ENCODE data around the gene R3HDML. TPM values are rescaled to one million over a fixed set of nuclear protein-coding genes. Genes with fewer than 3 reads are reported as not detected.

Gene R3HDML
- total and polyA plus RNA-seq, 2 of the 13 experiments (the other 11 are each of a cell fraction or from before 2014, with no cell fraction given) = not detected

DNA sequence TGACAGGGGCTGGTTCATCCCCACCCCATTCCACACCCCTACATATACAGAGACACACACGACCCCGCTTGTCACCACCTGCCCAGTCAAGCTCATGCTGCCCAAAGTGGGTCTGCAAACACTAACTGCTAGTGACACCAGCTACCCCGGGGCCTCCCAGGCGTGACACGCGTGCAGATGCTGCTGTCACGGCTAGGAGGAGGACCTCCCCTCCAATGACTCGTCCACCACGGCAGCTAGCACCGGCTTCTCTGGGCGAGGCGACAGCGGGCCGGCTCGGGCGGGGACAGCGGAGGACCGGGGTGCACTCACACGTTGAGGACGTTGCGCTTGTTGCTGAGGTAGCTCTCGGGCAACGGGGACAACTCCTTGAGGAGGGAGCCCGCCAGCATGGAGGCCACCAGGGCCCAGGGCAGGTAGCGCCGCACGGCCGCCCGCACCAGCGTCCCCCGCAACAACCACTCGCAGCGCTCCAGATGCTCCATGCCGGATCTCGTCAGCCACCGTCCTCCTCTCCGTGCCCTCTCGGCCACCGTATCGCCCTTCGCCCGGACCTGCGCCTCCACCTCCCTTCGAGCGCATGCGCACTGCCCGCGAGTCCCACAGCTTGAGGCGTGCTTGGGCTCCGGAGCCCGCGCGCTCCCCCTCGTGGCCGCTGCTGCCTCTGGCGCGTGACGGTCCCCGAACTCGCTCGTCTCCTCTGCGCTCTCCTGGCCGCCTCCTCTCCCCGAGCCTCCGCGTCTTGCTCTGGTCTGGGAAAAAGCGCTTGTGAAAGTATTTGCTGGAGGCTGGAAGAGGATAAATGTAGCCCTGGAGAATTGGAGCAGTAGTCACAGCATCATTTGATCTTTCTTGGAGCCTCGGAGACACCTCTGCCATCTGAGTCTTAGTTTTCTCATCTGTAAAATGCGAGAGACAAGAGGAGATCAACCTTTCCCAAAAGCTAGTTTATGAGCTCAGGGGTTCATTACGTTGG is 25.9 kb upstream of the R3HDML start, which contains the start of gene FITM2 (continued):
- TF ChIP-seq, protein P1, sequence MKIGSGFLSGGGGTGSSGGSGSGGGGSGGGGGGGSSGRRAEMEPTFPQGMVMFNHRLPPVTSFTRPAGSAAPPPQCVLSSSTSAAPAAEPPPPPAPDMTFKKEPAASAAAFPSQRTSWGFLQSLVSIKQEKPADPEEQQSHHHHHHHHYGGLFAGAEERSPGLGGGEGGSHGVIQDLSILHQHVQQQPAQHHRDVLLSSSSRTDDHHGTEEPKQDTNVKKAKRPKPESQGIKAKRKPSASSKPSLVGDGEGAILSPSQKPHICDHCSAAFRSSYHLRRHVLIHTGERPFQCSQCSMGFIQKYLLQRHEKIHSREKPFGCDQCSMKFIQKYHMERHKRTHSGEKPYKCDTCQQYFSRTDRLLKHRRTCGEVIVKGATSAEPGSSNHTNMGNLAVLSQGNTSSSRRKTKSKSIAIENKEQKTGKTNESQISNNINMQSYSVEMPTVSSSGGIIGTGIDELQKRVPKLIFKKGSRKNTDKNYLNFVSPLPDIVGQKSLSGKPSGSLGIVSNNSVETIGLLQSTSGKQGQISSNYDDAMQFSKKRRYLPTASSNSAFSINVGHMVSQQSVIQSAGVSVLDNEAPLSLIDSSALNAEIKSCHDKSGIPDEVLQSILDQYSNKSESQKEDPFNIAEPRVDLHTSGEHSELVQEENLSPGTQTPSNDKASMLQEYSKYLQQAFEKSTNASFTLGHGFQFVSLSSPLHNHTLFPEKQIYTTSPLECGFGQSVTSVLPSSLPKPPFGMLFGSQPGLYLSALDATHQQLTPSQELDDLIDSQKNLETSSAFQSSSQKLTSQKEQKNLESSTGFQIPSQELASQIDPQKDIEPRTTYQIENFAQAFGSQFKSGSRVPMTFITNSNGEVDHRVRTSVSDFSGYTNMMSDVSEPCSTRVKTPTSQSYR (CRISPR knock-in tag; IDR thresholded peaks at IDR 0.05; ENCODE audit: borderline replicate concordance) = peak; percentile 62; the same call in 1 of the 2 replicates
- TF ChIP-seq, protein P2, sequence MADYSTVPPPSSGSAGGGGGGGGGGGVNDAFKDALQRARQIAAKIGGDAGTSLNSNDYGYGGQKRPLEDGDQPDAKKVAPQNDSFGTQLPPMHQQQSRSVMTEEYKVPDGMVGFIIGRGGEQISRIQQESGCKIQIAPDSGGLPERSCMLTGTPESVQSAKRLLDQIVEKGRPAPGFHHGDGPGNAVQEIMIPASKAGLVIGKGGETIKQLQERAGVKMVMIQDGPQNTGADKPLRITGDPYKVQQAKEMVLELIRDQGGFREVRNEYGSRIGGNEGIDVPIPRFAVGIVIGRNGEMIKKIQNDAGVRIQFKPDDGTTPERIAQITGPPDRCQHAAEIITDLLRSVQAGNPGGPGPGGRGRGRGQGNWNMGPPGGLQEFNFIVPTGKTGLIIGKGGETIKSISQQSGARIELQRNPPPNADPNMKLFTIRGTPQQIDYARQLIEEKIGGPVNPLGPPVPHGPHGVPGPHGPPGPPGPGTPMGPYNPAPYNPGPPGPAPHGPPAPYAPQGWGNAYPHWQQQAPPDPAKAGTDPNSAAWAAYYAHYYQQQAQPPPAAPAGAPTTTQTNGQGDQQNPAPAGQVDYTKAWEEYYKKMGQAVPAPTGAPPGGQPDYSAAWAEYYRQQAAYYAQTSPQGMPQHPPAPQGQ (CRISPR knock-in tag; IDR thresholded peaks at IDR 0.05; ENCODE audit: borderline replicate concordance) = peak; percentile 22; the same call in 1 of the 2 replicates
- TF ChIP-seq ZNF878 (CRISPR knock-in tag; IDR thresholded peaks at IDR 0.05) (no peak), ZNF205 (CRISPR knock-in tag; IDR thresholded peaks at IDR 0.05) (peak; percentile 81), MXI1 (IDR thresholded peaks at IDR 0.05; ENCODE audit: borderline replicate concordance, low read depth, low read length) (peak; percentile 98; the same call in 2 of the 3 replicates), TBX2 (CRISPR knock-in tag; IDR thresholded peaks at IDR 0.05; ENCODE audit: borderline replicate concordance) (peak; percentile 98), SMARCE1 (IDR thresholded peaks at IDR 0.05; ENCODE audit: borderline replicate concordance) (no peak), ZSCAN22 (CRISPR knock-in tag; IDR thresholded peaks at IDR 0.05) (no peak), ZFX (CRISPR knock-in tag; IDR thresholded peaks at IDR 0.05; ENCODE audit: low read depth) (peak; percentile 90), NFATC3 (CRISPR knock-in tag; IDR thresholded peaks at IDR 0.05) (0 out of 2 replicates have a peak, but pooled peaks have one; percentile 92), TEAD3 (CRISPR knock-in tag; optimal IDR thresholded peaks at IDR 0.05; ENCODE audit: borderline replicate concordance) (peak; percentile 93), TMF1 (CRISPR knock-in tag; IDR thresholded peaks at IDR 0.05; ENCODE audit: low read depth) (peak; percentile 81; the same call in 1 of the 2 replicates), ZKSCAN8 (CRISPR knock-in tag; IDR thresholded peaks at IDR 0.05; ENCODE audit: borderline replicate concordance) (peak; percentile 94; the same call in 1 of the 2 replicates), KDM5B (CRISPR knock-in tag; IDR thresholded peaks at IDR 0.05; ENCODE audit: borderline replicate concordance) (peak; percentile 98)
- TF ChIP-seq, protein P3, sequence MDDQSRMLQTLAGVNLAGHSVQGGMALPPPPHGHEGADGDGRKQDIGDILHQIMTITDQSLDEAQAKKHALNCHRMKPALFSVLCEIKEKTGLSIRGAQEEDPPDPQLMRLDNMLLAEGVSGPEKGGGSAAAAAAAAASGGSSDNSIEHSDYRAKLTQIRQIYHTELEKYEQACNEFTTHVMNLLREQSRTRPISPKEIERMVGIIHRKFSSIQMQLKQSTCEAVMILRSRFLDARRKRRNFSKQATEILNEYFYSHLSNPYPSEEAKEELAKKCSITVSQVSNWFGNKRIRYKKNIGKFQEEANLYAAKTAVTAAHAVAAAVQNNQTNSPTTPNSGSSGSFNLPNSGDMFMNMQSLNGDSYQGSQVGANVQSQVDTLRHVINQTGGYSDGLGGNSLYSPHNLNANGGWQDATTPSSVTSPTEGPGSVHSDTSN (CRISPR knock-in tag; IDR thresholded peaks at IDR 0.05; ENCODE audit: borderline replicate concordance) = no peak
- TF ChIP-seq, protein P4, sequence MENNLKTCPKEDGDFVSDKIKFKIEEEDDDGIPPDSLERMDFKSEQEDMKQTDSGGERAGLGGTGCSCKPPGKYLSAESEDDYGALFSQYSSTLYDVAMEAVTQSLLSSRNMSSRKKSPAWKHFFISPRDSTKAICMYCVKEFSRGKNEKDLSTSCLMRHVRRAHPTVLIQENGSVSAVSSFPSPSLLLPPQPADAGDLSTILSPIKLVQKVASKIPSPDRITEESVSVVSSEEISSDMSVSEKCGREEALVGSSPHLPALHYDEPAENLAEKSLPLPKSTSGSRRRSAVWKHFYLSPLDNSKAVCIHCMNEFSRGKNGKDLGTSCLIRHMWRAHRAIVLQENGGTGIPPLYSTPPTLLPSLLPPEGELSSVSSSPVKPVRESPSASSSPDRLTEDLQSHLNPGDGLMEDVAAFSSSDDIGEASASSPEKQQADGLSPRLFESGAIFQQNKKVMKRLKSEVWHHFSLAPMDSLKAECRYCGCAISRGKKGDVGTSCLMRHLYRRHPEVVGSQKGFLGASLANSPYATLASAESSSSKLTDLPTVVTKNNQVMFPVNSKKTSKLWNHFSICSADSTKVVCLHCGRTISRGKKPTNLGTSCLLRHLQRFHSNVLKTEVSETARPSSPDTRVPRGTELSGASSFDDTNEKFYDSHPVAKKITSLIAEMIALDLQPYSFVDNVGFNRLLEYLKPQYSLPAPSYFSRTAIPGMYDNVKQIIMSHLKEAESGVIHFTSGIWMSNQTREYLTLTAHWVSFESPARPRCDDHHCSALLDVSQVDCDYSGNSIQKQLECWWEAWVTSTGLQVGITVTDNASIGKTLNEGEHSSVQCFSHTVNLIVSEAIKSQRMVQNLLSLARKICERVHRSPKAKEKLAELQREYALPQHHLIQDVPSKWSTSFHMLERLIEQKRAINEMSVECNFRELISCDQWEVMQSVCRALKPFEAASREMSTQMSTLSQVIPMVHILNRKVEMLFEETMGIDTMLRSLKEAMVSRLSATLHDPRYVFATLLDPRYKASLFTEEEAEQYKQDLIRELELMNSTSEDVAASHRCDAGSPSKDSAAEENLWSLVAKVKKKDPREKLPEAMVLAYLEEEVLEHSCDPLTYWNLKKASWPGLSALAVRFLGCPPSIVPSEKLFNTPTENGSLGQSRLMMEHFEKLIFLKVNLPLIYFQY (CRISPR knock-in tag; IDR thresholded peaks at IDR 0.05; ENCODE audit: borderline replicate concordance) = peak; percentile 53

All from HepG2 (cell line).